Activated CD4-positive, CD25-positive, alpha-beta regulatory T cell treated with anti-CD3 and anti-CD28 coated beads, Interleukin-2, amount 50 U/mL, for 24 hours (primary cell): ENCODE results near the gene KRT16.
"Not testable (repeated sequence)": the region's sequence is repeated elsewhere in the genome, so short reads cannot be mapped to it uniquely, and the experiment has no call there.

Experiments
- ATAC-seq, 2 donors: fragments of 150-1000 bp; cut with Tn5 transposase; one replicate each; pipeline ENCODE4 v1.10.0; 2021; ENCODE audit warnings: mild to moderate bottlenecking in 1 of 2, moderate library complexity in 1 of 2

Gene KRT16

GRCh38 chr17:41647038-41647813, 34.7 kb upstream of the KRT16 start:
- no peak for ATAC-seq

GRCh38 chr17:41642252-41643156, 29.9 kb upstream of the KRT16 start:
- ATAC-seq: no peak

GRCh38 chr17:41640596-41640995, 28.0 kb upstream of the KRT16 start:
- not testable (repeated sequence) for ATAC-seq

GRCh38 chr17:41639492-41640473, 27.2 kb upstream of the KRT16 start:
- no peak for ATAC-seq

- no peak for ATAC-seq
Measured at GRCh38 chr17:41638941-41639340, 26.4 kb upstream of the KRT16 start.

GRCh38 chr17:41638194-41638593, 25.6 kb upstream of the KRT16 start:
- no peak for ATAC-seq

- ATAC-seq: no peak
Measured at GRCh38 chr17:41636652-41637051, 24.1 kb upstream of the KRT16 start.

- no peak for ATAC-seq
Measured at GRCh38 chr17:41635121-41636097, 22.8 kb upstream of the KRT16 start.

- ATAC-seq: no peak
Measured at GRCh38 chr17:41634639-41635038, 22.1 kb upstream of the KRT16 start.

- ATAC-seq: no peak
Measured at GRCh38 chr17:41633556-41634199, 21.1 kb upstream of the KRT16 start.

- no peak for ATAC-seq
Measured at GRCh38 chr17:41632482-41633105, 20.0 kb upstream of the KRT16 start.

- no peak for ATAC-seq
Measured at GRCh38 chr17:41631898-41632285, 19.3 kb upstream of the KRT16 start.

- no peak for ATAC-seq
Measured at GRCh38 chr17:41631025-41631897, 18.7 kb upstream of the KRT16 start.

- ATAC-seq: no peak
Measured at GRCh38 chr17:41629826-41630670, 17.5 kb upstream of the KRT16 start.

GRCh38 chr17:41629316-41629715, 16.7 kb upstream of the KRT16 start:
- no peak for ATAC-seq

GRCh38 chr17:41628621-41629255, 16.2 kb upstream of the KRT16 start:
- ATAC-seq: not testable (repeated sequence)

GRCh38 chr17:41628073-41628370, 15.5 kb upstream of the KRT16 start:
- not testable (repeated sequence) for ATAC-seq
